Subcutaneous adipose tissue (tissue), 4 donors: Measurements from ENCODE around the gene CTIF. TPM values are rescaled to one million over a fixed set of nuclear protein-coding genes. Genes with fewer than 3 reads are reported as not detected.

ENCODE experiments used
- CTCF ChIP-seq: fragments of 450-650 bp; IDR thresholded peaks from one replicate; pipeline ENCODE4 v1.5.1; 2016; ENCODE audit warnings: low read depth, mild to moderate bottlenecking, control low read depth, antibody characterized with exemption, moderate library complexity
- total RNA-seq, 4 donors: library from RNA; depleted of rRNA; stranded (reverse); fragments of >200 nt; gene quantifications; one replicate each; pipeline ENCODE4 v1.1.0, GENCODE V29; 2016

Gene CTIF
- total RNA-seq, 4 donors from 2014 or later, result 41.0 to 195 (median 78.3) TPM

GRCh38 chr18:48693625-48694262, 154.9 kb downstream of the CTIF start:
- TF ChIP-seq CTCF, result no peak

GRCh38 chr18:48694295-48694694, 155.5 kb downstream of the CTIF start:
- TF ChIP-seq CTCF, result no peak

GRCh38 chr18:48695671-48696070, 156.8 kb downstream of the CTIF start:
- TF ChIP-seq CTCF, result no peak

GRCh38 chr18:48696218-48696617, 157.4 kb downstream of the CTIF start:
- no peak for TF ChIP-seq CTCF

- TF ChIP-seq CTCF, result no peak
Observed at GRCh38 chr18:48697441-48697840, 158.6 kb downstream of the CTIF start.

- TF ChIP-seq CTCF, result no peak
Observed at GRCh38 chr18:48698707-48699106, 159.9 kb downstream of the CTIF start.

GRCh38 chr18:48699761-48700160, 160.9 kb downstream of the CTIF start:
- no peak for TF ChIP-seq CTCF
